ENCODE data around the gene RAB11FIP5.

RAB11FIP5 gene

DNA sequence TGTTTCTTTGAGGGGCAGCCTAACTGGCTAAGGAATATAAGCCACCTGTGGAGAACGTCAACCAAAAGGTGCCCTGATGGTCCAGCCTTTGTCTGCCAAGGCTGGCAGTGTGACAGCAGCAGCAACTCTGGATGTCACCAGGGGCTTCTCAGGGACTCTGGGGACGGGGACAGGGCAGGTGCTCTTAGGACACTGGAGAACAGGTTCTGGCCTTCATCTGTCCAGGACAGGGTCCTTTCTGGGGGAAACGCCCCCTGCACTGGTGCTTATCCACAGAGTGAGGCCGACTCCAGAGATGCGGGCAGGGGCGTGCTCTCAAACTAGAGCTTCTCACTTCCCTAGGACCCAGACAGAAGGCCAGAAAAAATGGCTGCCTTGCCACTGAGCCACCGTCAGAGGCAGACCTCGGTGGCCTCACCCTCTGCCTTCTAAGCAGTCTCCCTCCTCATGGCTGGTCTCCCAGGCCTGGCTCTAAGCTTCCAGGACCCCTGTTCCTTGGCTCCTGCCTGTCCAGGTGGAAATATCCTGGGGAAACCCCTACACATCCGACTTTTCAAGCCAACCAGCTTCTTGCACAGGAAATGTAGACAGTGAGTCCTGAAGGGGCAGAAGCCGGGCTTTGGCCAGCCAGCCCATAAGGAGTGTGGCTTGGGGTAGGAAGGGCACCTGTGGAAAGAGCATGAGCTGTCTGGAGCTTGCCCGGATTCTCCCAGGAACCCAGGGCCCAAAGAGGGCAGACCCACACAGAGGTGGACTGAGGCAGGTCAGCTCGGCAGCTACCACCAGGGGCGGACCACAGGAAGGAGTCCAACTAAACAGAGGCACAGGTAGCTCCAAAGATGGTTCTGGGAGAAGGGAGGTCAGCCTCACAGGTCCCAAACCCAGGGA is 30.0 kb downstream of the RAB11FIP5 start:
- FAIRE-seq: no peak

DNA sequence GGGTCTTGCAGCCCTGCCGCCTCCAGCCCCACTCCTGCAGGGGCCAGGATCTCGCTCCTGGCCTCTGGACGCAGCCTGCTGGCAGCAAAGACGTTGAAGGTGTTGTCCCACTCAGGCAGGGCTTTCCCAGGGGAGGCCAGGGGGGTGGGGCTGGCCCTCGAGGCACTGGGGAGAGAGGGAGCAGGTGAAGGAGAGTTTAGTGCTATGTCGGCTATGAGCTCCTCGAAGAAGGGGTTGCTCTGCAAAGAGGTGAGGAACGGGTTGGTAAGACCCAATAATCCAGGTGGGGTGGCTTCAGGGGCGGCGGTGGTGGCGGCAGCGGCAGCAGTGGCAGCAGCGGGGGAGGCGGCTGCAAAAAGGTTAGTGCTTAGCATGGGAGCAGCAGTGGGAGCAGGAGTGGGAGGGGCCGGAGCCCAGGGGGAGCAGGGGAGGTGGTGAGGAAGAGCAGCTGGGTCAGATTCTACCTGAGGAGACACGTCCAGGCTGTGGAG is 31.5 kb downstream of the RAB11FIP5 start:
- no peak for FAIRE-seq

DNA sequence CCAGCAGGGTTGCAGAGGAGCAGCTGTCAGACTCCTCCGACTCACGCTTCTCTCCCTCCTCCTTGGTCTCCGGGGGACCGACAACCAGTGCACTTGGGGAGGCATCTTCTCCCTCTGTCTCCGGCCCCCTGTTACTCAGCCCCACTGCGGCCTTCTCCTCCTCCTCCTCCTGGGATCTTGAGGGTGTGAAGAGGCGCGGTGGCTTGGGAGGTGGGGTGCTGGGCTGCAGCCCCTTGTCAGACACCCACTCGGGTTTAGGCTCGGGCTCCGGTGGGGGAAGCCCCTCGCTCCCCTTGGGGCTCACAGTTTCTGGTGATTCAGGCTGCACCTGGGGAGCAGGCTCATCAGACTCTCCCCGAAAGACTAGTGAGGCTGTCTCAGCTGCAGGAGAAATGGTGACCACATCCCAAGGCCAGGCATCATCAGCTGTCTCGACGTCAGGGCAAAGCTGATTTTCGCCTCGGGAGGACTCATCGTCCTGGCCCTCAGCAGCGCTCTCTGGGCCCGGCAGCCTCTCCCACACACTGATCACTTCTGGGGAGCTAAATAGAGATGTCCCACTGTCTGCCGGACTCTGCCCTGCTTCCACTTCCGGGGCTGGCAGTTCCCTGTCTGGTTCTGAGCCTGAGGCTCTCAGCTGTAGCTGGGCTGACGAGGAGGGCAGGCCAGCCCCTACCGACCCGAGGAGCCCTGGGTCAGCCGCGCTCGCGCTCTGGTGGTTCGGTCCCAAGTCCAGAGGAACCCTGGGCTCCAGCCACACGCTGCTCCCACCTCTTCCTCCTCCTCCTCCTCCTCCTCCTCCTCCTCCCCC is 32.2 kb downstream of the RAB11FIP5 start:
- no peak for FAIRE-seq

DNA sequence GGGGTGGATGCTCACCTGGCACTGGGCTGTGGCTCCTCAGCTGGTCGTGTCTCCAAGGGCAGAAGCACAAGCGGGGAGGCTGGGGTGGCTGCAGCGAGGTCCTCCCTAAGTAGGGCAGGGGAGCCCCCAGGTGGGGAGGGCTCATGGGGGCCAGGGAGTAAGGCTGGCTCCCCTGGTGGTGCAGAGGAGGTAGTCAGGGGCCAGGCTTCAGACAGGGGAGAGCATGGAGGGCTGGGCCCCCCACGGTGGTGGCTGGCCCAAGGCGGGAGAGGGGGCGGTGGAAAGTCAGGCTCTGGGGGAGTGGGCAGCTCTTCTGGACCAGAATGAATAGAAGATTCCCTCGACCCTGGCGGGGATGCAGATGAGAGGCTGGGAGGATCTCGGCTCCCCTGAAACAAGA is 33.1 kb downstream of the RAB11FIP5 start:
- no peak for FAIRE-seq

DNA sequence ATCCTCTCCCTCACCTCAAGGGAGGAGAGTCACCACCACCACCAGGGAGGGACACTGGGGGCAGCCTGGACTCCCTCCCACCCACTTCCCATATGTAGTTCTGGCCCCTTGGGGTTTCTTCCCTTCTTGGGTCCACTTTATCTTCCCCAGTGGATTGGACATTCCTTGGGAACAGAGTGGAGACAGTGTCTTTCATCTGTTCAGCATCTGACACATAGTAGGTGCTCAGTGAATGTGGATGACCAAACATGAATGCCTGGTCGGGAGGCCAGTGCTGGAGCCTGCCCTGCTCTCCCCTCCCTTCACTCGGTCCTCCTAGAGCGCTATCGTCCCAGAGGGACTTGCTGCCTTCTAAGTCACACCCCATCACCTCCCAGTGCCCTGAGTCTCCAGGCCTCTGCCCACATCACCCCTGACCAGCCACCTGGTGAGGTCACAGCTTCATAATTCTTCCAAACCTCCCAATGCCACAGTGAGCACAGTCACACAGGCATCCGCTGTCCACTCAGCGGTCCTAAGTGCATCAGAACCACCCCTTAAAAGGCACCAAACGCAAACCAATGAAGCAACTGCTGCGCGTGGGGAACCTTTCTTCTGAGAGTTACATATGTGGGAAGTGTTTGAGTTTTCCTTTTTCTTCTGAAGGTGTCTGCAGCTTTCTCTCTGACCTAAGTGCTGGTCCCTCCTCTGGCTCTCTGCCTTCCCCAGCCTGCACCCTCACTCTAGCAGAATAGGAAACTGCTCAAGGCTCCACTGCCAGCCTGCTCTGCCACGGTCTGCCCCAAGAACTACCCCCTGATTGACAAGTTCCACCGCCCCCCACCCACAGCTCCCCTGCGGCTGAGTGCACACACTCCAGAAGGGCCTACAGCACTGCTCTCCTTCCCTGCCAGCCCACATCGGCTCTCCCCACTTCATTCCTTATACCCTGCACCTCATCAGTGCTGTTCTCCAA is 34.0 kb downstream of the RAB11FIP5 start:
- FAIRE-seq: no peak

DNA sequence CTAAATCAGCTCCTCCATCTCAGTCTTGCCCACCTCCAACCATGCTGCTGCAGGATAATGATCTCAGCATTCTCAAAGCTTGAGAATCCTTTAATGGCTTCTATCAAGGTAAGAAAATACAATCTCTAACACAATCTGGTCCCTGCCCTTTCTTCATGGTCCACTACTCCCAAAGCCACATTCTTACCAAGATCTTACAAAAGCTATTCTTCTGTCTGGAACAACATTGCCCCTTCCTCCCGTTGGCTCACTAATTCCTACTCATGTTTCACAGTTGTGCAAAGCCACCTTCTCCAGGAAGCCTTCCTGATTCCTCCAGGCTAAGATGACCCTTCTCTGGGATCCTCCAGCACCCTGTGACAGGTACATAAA is 35.3 kb downstream of the RAB11FIP5 start:
- no peak for FAIRE-seq

DNA sequence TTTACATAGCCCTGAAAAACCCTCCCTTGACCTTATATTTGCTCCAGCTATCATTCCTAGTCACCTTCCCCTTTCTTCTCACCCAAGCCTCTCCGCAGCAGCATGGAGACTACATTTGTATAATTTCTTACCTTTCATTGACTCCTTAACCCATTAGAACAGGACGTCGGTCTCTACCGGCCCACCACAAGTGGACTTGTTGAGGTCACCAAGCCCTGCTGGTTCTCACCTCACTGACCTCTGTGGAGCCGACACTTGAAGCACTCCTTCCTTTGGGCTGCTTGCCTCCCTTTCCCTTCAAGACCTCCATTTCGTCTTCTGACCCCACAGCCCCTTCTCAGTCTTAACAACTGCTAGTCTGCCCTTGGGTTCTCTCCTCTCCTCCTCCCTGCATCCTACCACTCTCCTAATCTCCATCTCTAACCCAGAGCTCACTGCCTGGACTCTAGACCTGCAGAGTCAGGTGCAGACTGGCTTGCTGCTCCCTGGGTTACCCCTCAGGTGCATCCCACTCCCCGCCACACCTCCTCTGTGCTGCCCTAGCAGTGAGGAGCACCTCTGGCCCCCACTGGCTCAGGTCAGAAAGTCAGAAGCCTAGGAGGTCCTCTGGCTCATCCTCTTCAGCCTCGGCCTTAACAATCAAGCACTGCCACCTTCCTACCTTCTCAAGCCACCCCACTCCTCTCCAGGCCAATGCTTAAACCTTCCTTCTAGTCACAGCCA is 35.9 kb downstream of the RAB11FIP5 start:
- no peak for FAIRE-seq

DNA sequence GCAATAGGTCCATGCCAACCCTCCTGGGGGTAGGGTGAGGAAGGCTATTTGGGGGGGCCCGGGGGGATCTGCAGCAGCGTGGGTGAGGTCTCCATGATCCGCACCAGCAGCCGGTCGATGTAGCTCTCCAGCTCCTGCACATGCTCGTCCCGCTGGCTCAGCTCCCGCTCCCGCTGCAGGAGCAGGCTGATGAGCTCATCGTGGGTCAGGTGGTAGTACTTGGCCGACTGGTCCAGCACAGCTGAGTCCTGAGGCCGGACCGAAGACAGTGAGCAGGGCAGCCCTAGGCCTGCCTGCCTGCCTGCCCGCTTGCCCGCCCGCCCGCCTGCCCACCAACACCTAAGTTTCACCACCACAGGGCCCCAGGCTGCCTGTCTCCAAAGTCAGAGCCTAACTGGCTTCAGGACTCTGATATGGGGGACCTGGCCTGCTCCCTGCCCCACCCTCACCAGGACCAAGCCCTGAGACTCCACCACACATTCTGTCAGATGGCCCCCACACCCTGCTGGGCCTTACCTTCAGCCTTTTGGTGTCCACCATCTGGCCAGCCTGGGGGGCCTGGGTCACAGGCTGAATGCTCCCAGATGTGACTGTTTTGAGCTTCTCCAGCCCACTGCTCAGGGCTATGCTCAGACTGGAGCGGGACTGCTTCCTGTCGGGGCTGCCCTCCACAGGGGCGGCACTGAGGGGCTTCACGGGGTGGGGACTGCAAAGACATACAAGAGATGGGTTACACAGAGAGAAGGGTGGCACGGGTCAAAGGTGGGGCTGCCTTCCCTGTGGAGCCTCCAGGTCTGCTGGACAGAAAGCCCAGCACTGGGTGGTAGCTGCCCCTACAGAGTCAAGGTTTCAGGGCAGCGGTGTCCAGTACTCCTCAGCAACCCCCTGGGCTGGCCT is 37.0 kb downstream of the RAB11FIP5 start:
- no peak for FAIRE-seq

DNA sequence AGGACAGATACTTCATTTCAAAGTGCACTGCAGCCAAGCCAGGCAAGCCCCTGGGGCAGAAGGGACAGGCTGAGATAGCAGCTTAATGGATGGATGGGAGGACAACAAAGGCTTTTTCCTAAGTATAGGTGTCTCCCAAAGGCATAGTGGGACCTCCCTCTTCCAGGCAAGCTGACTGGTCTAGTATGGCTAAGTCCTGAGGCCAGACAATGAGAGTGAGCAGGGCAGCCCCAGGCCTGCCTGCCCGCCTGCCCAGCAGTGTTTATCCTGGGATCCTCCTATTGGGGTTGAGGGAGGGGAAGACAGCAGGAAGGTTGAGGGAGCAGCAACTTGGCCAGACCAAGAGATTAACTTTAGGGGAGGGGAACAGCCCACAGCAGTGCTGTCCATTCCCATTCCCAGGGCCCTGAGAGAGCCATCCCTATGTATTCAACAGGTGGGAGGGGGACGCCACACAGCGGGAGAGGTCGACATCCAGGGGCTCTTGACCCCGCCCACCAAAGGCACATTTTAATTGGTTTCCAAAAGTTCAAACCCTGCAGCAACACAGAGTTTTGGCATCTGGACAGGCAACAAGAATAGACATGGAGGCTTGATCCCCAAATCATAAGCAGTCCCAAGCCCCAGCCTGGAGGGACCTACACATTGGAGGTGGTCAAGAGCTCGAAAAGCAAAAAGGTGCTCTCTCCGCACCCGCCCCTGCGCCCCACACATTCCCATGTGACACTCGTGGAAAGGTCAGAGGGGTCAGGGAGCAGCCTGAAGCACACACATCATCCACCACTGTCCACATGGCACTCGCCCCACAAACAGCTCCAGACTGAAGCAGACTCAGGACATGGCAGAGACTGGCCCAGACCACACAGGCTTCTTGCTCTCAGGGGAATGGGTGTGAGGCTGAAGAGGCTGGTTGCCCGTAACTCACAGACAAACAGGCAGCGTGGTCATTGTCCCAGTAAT is 38.4 kb downstream of the RAB11FIP5 start:
- no peak for FAIRE-seq

DNA sequence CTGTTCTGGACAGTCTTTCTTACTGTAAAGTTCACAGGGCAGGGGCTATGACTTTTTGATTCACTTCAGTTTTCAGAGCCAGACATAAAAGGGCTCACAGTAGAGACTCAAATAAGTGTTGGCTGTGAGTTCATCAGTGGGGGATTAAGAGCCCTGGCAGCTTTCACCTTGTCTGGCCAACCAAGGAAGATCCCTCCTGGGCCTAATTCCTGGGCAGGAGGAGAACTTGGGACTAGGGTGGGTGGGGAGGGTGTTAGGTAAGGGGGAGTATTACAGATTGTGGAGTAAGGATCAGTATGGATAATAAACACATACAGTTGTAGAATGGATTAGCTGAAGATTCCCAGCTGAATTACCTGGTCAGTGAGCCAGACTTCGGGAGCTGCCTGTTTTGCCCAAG is 40.3 kb downstream of the RAB11FIP5 start:
- FAIRE-seq: no peak

DNA sequence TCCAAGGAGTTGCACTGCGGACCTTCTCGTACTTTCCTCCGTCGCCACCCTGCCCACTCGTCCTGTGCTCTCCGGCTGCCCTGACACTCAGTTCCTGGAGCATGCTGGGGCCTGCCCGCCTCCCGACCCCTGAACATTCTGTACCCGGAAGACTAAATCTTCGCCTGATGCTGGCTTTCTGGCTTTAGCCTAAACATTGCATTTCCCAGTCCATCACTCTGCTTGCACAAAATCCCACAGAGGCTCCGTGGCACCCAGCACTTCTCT is 40.7 kb downstream of the RAB11FIP5 start:
- FAIRE-seq: no peak

DNA sequence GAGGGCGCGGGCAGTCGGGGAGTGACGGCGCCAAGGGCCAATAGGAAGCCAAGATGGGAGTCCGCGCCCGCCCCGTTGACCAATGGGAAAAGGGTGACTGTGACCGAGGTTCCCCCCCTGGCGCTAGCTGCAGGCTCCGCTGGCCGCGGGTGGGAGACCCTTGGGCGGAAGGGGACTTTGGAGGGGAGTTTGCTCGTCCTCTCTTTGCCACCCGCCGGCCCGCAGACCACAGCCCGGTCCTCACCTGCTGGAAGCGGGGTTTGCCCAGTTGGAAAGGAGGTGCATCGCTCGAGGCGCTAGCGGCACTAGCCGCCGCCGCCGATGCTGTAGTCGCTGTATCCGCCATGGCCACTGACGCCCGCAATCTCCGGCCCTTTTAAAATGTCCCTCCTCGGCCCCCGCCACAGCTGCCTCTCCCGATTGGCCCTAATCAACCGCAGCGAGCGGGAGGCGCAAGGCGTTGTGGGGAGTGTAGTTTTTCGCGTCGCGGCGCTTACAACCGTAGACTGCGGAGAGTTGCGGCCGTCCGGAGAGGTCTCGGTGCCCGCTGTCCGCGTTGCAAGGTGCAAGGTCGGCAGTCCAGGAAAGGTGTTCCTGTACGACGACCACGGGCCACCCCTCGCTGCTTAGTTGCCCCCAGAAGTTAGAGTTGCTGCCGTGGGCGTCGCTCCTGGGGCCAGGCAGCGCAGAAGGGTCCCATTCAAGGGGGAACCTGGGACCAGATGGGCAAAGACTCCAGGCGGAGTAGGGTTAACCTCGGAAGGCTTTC is 41.2 kb downstream of the RAB11FIP5 start, which contains the start of gene SFXN5:
SFXN5 (minus strand) TSS at position 353 of the 769 bp plus-strand sequence; CDS start at position 346, 7 bp downstream.
- no peak for FAIRE-seq

DNA sequence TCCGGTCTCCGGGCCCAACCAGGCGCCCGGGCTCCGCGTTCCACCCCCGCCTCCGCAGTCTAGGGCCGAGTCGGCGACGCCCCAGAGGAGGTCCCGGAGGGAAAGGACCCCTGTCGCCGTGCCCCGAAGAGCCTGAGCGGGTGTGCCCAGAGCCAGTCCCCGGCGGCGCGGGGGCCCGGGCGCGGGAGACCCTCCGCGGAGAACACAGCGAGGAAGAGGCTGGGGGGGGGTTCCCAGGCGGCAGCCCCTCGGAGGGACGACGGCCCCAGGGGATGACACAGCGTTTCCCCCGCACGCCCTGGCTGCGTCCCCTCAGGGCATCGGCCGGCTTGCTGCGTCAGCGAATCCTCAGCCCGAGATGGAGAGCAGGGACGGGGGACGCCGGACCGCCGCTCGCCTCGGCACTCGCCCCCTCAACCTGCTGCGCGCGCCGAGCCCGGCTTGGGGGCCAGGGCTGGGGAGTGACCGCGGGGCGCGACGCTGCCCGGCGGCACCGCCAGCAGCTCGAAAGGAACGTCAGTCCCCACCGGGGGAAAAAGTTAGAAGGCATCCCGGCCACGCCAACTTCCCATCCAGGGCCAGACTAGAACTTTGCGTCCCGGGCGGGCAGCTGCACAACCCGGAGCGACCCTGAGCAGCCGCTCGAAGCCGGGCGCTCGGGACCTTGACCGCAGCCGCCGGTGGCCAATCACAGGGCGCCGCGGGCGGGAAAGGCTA is 41.9 kb downstream of the RAB11FIP5 start:
- no peak for FAIRE-seq

DNA sequence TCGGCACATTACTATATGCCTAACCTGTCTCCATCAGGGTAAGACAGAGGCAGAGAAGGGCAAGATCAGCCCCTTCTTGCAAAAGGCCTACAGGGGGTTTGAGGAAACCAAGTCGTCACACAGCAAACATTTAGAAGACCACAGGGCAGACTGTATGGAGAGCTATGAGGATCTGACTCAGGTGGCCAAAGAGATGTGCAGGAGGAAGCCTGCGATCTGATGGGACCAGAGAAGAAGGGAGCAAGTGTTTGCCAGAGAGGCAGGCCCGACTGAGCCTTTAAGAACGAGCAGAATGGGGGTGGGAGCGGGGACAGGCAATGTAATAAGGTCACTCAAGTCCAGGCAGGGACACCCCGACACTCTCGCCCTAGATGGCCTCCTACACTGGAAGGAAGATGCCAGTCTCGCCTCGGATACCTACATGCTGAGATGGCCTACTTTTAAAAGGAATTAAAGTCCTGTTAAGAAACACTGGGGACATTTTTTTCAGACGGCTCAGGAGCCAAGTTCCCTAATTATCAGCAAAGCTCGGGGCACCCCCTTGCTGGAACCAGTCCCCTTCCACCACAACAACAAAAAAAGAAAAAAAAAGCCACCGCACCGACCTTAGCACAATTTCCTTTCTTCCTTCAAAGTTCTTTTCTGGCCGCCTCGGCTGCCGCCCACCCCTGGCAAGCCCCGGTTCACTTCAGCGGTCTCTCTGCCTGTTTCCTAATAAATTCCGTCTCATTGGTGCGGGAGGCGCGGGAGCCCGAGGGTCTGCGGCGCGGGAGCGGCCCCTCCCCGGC is 42.7 kb downstream of the RAB11FIP5 start:
- no peak for FAIRE-seq

DNA sequence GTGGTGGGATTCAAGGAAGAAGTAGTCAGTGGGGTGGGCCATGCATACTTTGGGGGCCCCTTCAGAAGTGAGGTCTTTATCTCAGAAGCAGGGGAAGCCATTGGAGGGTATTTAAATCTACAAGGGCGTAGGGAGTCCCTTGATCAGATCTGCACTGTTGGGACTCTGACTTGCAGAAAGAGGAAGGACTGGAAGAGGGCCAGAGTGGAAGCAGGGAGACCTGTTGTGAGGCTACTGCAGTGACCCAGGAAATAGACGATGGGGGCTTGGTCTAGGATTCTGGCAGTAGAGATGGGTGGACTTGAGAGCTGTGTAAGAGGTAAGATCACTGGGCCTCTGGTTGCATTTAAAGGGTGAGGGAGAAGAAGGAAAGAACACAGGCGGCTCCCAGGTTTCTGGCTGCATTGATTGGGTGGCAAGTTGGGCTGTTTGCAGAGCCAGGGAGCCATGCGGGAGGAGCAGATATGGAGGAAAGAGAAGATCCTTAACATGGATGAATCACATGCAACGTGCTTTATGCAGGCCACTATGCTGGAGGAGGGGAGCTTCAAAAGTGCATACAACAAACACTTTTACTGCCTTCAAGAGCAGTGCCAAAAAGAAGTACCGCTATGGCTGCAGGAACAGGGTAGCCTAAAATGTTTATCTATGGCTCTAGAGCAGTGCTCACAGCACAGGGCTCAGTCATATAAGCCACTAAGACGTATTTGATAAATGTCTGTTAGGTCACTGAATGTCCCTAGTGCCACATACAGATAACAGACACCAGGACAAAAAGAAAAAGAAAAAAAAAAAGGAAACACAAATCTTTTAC is 43.5 kb downstream of the RAB11FIP5 start:
- no peak for FAIRE-seq

DNA sequence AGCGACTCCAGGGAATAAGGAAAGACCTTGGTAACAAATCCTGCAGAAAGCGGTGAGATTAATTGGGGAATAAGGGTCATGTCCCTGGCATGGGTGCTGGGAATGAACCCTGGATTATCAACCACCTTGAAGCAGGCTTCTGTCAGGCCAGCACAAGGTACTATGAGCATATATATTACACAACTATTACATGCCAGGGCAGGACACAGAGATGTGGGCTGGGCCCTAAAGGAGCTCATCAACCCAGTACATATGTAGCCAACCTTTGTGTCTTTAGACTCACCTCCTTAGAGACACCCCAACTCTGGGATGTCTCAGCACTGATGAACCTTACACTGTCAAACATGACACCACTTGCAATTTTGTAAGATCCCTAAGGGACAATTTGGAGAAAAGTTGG is 44.6 kb downstream of the RAB11FIP5 start:
- no peak for FAIRE-seq

DNA sequence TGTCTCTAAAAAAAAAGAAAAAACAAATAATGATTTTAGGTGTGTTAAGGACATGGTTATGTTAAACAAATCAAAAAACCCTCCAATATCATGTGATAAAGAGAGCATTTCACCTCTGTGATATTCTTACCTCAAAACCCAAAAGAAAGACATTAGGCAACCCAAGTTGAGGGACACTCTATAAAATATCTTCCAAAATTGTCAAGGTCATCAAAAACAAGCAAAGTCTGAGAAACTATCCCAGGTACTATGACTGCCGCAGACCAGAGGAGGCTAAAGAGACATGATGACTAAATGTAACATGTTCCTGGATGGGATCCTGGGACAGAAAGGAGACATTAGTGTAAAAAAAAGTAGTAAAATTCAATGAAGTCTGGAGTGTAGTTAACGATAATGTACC is 45.7 kb downstream of the RAB11FIP5 start:
- FAIRE-seq: no peak
